Measurements from ENCODE around the gene CAPN1.
A peak's percentile ranks its signal among the peaks of the same experiment; 100 is the strongest.
"Not testable (repeated sequence)": the region's sequence is repeated elsewhere in the genome, so short reads cannot be mapped to it uniquely, and the experiment has no call there.

Gene CAPN1

DNA sequence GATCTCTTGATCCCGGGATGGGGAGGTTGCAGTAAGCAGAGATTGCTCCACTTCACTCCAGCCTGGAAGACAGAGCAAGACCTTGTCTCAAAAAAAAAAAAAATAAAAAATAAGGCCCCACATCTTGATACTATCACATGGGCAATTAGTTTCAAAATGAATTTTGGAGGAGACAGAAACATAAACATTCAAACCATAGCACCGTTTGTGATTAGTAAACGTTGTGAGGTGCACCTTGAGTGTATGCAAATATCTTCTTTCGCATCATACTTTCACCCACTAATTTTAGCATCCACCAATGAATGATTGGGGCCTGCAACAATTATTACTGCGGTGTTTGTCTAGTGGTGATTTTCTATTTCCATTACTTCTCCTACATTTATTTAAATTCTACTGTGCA is 22.7 kb upstream of the CAPN1 start:
- no peak for DNase-seq (ENCODE audit: low read depth in 2 of 3, low spot score in 1 of 3)

DNA sequence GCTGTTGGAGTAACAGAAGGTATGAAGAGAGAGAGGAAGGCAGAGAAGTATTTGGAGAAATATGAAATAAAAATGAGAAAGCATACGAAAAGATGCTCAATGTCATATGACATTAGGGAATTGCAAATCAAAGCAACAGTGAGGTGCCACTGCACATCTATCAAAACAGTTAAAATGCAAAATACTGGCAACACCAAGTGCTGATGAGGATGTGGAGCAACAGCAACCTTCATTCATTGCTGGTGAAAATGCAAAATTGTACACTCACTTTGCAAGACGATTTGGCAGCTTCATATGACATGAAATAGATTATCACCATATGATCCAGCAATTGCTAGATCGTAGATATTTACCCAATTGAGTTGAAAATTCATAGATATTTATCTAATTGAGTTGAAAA is 21.1 kb upstream of the CAPN1 start:
- DNase-seq (ENCODE audit: low read depth in 2 of 3, low spot score in 1 of 3): no peak

- no peak for DNase-seq (ENCODE audit: low read depth in 2 of 3, low spot score in 1 of 3)
Observed at GRCh38 chr11:65163684-65164083, 18.0 kb upstream of the CAPN1 start.

GRCh38 chr11:65165410-65166317 is 16.1 kb upstream of the CAPN1 start:
- DNase-seq (ENCODE audit: low read depth in 2 of 3, low spot score in 1 of 3): no peak

GRCh38 chr11:65166893-65167292 is 14.8 kb upstream of the CAPN1 start:
- DNase-seq (ENCODE audit: low read depth in 2 of 3, low spot score in 1 of 3): no peak

GRCh38 chr11:65167656-65168055 is 14.1 kb upstream of the CAPN1 start:
- DNase-seq (ENCODE audit: low read depth in 2 of 3, low spot score in 1 of 3): no peak

DNA sequence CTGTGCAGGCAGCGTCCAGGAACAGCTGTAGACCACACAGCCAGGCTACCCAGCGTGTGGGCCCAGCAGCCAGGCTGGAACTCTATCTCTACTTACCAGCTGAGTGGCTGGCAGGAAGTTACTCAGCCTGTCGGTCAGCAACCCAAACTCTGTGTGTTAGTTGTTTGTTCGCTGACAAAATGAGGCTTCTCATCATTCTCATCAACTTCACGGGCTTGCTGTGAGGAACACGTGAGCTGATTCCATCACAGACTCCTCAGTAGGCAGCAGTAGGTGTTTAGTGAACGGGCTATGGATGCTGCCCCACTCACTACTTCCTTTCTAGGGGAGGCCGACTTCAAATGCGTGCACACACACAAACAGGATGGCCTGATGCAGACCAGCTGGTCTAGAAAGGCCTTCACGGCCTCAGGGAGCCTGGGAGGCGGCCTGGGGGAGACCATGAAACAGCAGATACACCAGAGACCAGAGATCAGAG is 12.5 kb upstream of the CAPN1 start:
- no peak for DNase-seq (ENCODE audit: low read depth in 2 of 3, low spot score in 1 of 3)

GRCh38 chr11:65170058-65170534 is 11.6 kb upstream of the CAPN1 start, which contains the start of gene SPDYC:
SPDYC (plus strand) TSS chr11:65170233; CDS start chr11:65171358, 1,125 bp downstream.
- DNase-seq (ENCODE audit: low read depth in 2 of 3, low spot score in 1 of 3): no peak

GRCh38 chr11:65172600-65172999 is 9.1 kb upstream of the CAPN1 start:
- no peak for DNase-seq (ENCODE audit: low read depth in 2 of 3, low spot score in 1 of 3)

DNA sequence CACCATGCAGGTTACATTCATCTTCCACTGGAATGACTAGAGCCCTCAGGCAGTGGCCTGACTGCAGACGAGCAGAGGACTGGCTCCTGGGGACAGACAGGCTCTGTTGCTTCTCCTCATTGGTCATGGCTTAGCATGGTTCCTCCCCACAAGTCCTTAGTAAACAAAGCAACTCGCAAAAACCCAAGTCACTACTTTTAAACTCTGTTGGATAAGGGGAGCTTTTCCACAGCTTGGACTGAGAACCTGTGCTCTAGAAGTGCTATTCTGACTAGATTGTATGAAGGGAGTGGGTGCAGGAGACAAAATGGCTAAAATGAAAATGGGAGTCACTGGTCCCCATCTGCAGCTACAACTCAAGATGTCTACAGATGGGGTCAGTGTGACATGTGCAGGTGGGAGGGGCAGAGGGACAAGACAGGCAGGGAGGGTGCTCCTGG is 7.1 kb upstream of the CAPN1 start:
- not testable (repeated sequence) for DNase-seq (ENCODE audit: low read depth in 2 of 3, low spot score in 1 of 3)

GRCh38 chr11:65180877-65181568 is 705 bp upstream of the CAPN1 start:
- DNase-seq (ENCODE audit: low read depth in 2 of 3, low spot score in 1 of 3): peak; percentile 36 to 56 (median 48)

DNA sequence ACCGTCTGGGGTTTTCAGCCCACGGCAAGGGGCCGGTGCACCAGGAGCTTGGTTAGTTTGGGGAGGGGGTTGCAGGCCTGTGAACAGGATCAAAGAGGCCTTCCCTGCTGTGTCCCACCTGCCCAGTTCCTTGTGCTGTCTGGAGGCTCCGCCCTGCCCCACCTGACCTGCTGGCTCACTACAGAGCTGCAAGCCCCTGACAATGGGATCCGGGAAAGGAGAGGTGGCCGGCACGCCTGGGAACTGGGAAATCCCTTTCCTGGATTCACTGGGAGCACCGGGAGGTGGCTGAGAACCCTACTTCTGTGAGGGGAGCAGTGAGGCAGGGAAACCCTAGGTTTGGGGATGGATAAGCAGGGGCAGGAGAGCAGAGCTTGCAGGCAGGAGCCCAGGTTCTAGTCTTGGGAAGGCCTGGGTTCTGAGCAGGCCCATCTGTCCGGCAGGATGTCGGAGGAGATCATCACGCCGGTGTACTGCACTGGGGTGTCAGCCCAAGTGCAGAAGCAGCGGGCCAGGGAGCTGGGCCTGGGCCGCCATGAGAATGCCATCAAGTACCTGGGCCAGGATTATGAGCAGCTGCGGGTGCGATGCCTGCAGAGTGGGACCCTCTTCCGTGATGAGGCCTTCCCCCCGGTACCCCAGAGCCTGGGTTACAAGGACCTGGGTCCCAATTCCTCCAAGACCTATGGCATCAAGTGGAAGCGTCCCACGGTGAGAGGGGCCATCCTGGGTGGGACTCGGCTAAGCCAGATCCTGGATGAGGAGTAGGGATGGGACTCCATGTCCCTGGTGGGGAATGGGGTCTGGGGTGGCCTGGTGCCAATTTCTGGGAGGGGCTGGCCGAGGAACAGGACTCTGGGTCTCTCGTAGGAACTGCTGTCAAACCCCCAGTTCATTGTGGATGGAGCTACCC is 786 bp downstream of the CAPN1 start:
- DNase-seq (ENCODE audit: low read depth in 2 of 3, low spot score in 1 of 3): no peak

DNA sequence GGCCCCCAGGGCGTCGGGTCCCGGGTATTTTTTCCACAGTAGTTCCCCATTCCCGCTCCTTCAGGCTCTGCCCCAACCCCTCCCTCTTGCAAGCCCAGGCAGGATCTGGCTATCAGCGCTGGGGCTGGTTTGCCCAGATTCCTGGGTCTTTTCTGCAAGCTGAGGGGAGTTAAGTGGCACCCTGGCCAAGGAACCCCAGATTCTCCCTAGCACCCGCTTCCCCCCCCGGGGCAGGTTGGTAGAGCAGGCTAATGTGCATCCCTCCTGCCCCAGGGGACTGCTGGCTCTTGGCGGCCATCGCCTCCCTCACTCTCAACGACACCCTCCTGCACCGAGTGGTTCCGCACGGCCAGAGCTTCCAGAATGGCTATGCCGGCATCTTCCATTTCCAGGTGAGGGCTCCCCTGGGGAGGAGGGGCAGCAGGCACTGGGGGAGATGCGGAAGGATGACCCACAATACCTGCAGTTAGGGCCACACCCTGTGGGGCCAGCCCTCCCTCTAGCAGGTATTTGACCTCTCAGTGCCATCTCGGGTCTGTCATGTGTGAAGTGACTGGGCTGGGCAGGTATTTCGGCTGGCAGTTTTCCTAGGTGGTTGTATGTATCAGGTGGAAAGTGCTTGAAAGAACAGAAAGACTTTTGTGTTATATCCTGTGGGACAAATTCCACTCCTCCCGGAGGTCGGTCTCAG is 1.6 kb downstream of the CAPN1 start:
- no peak for DNase-seq (ENCODE audit: low read depth in 2 of 3, low spot score in 1 of 3)

GRCh38 chr11:65184146-65184545 is 2.4 kb downstream of the CAPN1 start:
- no peak for DNase-seq (ENCODE audit: low read depth in 2 of 3, low spot score in 1 of 3)

GRCh38 chr11:65185171-65185570 is 3.4 kb downstream of the CAPN1 start:
- DNase-seq (ENCODE audit: low read depth in 2 of 3, low spot score in 1 of 3): no peak

DNA sequence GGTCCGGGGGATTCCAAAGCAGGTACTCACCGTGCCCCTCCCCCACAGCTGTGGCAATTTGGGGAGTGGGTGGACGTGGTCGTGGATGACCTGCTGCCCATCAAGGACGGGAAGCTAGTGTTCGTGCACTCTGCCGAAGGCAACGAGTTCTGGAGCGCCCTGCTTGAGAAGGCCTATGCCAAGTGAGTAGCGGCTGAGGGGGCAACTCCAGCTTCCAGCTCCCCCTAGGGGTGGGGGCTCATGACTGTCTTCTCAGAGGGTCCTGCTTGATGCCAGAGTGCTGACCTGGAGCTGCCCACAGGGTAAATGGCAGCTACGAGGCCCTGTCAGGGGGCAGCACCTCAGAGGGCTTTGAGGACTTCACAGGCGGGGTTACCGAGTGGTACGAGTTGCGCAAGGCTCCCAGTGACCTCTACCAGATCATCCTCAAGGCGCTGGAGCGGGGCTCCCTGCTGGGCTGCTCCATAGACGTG is 4.2 kb downstream of the CAPN1 start:
- no peak for DNase-seq (ENCODE audit: low read depth in 2 of 3, low spot score in 1 of 3)

DNA sequence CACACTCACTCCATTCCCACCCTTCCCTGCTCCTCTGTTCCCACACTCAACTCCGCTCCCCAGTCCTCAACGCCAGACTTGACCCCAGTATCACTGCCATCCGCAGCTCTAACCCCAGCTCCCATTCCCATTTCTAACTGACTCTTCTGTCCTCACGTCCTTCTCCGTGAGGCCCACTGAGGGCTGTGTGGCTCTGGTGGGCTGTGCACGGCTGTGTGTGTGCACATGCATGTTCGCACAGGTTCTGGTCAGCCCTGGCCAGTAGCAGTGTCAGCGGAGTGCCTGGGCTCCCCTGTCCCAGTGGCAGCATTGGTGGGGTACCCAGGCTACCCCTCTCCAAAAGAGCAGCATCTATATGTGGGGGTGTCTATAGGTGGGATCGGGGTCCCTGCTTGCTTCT is 5.0 kb downstream of the CAPN1 start:
- no peak for DNase-seq (ENCODE audit: low read depth in 2 of 3, low spot score in 1 of 3)

DNA sequence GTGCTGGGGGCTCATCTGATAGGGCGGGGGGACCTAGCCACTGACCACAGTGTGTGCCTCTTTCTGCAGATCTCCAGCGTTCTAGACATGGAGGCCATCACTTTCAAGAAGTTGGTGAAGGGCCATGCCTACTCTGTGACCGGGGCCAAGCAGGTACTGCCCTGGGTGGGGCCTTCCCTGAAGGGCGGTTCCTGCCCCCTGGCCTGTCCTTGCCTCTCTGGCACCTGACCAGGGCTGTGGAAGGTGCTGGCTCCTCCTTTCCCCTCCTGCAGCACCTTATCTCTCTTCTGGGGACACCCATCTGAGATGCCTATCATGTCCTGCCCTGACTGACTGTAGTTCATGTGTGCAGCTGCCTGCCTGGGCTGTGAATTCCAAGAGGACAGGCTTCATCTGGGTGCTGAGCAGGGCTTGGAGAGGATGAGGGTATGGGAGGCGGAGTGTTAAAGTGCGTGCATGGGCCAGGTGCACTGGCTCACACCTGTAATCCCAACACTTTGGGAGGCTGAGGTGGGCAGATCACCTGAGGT is 5.5 kb downstream of the CAPN1 start:
- DNase-seq (ENCODE audit: low read depth in 2 of 3, low spot score in 1 of 3): no peak

DNA sequence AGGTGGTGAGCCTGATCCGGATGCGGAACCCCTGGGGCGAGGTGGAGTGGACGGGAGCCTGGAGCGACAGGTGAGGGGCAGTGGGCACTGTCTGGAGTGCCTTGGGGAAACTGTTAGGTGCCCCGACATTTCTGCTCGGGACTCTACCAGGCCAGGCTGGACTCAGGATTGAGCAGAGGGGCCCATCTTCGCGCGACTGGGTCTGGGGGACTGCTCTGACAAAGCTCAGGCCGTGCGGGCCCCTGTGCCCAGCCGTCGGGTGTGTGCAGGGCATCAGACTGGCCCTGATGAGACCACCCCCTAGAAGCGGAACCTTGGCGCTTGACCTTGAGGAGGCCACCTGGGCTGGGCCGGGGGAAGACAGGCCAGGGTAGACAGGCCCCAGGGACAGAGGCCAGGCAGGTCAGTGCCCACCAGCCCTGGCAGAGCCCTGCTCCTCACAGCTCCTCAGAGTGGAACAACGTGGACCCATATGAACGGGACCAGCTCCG is 6.3 kb downstream of the CAPN1 start:
- no peak for DNase-seq (ENCODE audit: low read depth in 2 of 3, low spot score in 1 of 3)

GRCh38 chr11:65188486-65188885 is 6.8 kb downstream of the CAPN1 start:
- DNase-seq (ENCODE audit: low read depth in 2 of 3, low spot score in 1 of 3): no peak

Data from stimulated activated CD4-positive, alpha-beta T cell treated with anti-CD3 and anti-CD28 coated beads, Interleukin-12 subunit alpha, Interleukin-12 subunit beta, amount 100 ng/mL, for 48 hours (primary cell).